IPS-15b (cell line): ENCODE measurements around the gene KCNQ5.

Source experiments
- H3K27me3 ChIP-seq: one replicate; pipeline ENCODE4 v1.6.1; 2013; ENCODE audit warnings: low read length; ENCODE audit not compliant: control insufficient read depth, insufficient read depth
- H3K36me3 ChIP-seq: one replicate; pipeline ENCODE4 v1.6.1; 2013; ENCODE audit warnings: low read length; ENCODE audit not compliant: control insufficient read depth, insufficient read depth
- H3K4me1 ChIP-seq: one replicate; pipeline ENCODE4 v1.6.1; 2013; ENCODE audit warnings: mild to moderate bottlenecking, low read length; ENCODE audit not compliant: control insufficient read depth, insufficient read depth
- H3K4me3 ChIP-seq: one replicate; pipeline ENCODE4 v1.5.1; 2013; ENCODE audit warnings: low read depth, low read length
- H3K9ac ChIP-seq: one replicate; pipeline ENCODE4 v1.6.1; 2013; ENCODE audit warnings: low read depth, mild to moderate bottlenecking, low read length
- H3K9me3 ChIP-seq: one replicate; pipeline ENCODE4 v1.6.1; 2013; ENCODE audit warnings: mild to moderate bottlenecking, low read length; ENCODE audit not compliant: control insufficient read depth, insufficient read depth

The KCNQ5 gene

DNA sequence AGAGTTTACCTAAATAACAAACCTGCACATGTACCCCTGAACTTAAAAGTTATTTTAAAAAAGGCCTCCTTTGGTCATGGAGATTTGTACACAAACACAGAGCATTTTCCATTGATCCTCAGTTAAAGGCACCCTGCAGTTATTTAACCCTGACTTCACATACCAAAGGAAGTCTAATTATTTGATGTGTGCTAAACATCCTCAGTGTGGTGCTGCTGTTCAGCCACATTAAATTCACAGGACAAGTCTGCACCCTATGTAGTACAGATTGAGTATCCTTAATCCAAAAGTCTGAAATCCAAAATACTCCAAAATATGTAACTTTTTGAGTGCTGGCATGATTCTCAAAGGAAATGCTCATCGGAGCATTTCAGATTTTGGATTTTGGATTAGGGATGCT lies 21.4 kb downstream of the KCNQ5 start:
- H3K27me3 ChIP-seq, result no peaks in the 10 kb centered on the region
- no peak overlapping the region for H3K4me3 ChIP-seq
- no peaks in the 10 kb centered on the region for H3K9me3 ChIP-seq
- H3K36me3 ChIP-seq, result no peaks in the 10 kb centered on the region
- H3K4me1 ChIP-seq, result no peaks in the 10 kb centered on the region
- no peak overlapping the region for H3K9ac ChIP-seq

DNA sequence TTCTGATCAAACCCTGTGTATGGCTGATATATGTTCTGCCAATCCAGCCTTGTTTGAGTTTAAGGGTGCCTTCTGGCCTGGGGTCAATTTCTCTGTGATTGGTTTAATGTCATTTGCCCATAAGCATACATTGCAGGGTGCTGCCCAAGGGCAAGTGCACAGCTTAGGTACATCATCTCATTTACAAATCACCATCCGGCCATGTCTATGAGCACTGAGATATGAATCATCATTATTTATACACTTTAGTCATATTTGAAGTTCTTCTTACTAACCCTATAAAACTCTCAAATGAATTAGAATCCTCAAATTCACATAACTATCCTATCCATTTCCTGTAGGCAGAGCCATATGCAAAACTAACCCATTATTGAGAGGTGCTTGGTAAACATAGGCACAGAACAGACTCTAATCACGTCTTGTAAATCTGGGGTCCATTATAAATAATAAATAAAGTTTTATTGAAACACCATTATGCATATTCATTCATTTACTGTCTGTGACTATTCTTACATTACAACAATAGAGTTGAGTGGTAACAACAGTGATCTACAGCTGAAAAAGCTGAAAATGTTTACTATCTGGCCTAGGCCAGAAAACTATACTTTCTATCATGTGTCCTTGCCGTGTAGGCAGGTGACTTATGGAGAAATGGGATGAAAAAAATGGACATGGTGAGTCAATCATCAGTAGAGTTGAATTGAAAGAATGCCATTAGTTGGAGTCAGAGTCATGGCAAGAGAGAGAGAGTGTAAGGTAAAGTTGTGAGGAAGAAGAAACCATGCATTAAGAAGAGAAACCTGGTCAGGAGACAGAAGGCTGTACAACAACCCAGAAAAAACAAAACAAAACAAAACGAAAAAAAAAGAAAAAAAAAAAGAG lies 25.0 kb downstream of the KCNQ5 start:
- Histone ChIP-seq H3K4me1 (no peaks in the 10 kb centered on the region), H3K9ac (no peak overlapping the region), H3K4me3 (no peak overlapping the region), H3K27me3 (no peaks in the 10 kb centered on the region), H3K36me3 (no peaks in the 10 kb centered on the region), H3K9me3 (no peaks in the 10 kb centered on the region)

DNA sequence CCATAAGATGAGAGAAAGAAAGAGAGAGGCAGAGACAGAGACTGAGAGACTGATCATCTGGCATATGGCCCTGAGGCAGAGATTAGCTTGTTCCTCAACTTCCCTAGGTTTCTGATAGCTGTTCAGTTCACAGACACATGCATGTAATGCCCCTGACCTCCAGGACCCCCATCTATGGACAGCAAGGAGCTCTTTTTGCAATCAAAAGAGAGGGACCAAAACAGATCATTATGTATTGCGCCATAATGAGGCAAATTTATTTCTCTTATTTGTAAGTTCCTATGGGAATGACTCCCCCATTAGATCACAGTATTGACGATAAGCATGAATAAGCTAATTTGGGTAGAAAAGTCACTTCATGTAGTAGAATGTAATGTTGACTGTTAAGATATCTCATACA lies 25.6 kb downstream of the KCNQ5 start:
- Histone ChIP-seq H3K4me3 (no peak overlapping the region), H3K4me1 (peaks cover 2% of the 10 kb centered on the region), H3K9me3 (no peaks in the 10 kb centered on the region), H3K36me3 (no peaks in the 10 kb centered on the region), H3K27me3 (no peaks in the 10 kb centered on the region), H3K9ac (no peak overlapping the region)

DNA sequence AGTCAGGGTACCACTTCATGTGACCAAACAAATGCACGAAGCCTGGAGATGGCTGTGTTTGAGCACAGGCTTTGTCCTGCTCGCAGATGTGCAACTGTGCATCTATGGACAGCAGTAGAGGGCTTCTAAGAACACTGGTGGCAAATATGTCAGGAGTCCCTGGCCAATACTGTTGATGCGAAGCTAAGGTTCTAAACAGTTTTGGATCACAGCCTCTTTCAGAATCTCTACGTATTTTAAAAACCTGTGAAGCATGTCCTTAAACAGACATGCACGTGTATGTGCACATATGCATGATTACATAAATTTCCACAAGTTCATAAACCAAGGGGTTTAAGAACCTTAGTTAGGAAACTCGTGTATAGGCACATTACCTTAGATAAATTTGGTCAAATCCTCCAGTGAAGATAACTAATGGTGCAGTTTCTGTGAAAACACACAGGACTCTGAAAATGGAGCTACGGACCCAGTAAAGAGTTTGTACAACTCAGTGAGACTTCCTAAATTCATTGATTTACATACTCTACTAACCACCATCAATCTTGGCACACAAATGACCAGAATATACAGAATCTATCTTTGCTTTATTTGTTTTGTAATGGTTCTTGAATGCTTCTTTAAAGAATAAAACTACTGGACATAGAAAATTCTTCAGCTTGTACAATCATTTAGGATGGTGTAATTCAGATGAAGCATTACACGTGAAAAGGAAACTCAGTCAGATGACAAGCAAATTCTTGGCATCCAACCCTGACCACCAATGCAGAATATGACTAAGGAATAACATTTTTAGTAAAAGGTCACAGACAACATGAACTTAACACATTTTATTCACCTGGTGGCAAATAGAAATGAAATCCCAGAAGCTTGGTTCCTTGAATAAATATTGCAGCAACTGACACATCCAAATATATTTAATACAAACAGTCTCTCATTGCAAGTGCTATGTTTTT lies 27.4 kb downstream of the KCNQ5 start:
- Histone ChIP-seq H3K4me1 (peaks cover 2% of the 10 kb centered on the region), H3K4me3 (no peak overlapping the region), H3K9me3 (no peaks in the 10 kb centered on the region), H3K27me3 (no peaks in the 10 kb centered on the region), H3K9ac (no peak overlapping the region), H3K36me3 (no peaks in the 10 kb centered on the region)

DNA sequence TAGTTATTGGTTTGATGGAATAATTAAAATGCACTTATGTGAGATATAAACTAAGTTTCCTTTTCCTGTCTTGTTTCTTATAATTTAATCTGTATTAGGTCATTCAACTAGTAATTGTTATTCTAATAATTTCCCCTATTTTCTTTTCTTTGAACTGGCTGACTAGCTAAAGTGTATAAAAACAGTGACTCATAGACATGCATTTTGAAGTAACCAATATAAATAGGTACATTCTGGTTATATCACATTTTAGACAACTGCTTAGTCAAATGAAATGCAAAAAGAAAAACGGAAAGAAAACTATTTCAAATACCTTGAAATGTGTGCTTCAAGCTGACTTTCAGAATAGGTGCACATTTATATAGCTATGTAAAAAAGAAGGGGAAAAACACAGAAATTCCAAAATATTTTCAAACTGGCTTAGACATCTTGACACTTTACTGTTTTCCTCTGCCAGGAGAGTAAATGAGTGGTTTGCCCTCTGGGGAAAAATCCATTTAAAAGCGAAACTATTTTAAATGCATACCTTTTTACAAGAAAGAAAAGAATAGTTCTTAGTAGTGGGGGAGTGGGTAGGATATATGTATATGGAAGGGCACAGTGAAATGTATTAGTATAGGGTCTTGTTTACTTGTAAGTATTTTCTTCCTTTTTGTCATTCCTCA lies 28.3 kb downstream of the KCNQ5 start:
- Histone ChIP-seq H3K36me3 (no peaks in the 10 kb centered on the region), H3K9ac (no peak overlapping the region), H3K9me3 (no peaks in the 10 kb centered on the region), H3K4me1 (peaks cover 2% of the 10 kb centered on the region), H3K4me3 (no peak overlapping the region), H3K27me3 (no peaks in the 10 kb centered on the region)

DNA sequence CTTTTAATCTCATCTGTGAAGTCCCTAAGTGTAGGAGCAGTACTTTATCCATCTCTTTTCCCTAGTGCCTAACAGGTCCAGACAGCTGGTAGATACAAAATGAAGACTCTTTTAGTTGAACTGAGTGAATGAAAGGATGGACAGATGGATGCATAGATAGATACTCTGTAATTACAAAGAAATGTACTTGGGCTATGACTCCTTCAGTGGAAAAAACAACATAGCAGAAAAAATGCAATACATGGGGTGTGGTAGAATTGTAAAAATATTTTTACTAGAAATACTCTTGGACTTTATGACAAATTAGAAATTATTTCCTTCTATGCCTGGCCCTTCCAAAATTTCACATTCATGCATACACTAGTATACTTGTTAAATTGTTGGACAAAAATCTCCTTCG lies 29.3 kb downstream of the KCNQ5 start:
- Histone ChIP-seq H3K27me3 (no peaks in the 10 kb centered on the region), H3K9me3 (no peaks in the 10 kb centered on the region), H3K4me1 (peaks cover 2% of the 10 kb centered on the region), H3K36me3 (no peaks in the 10 kb centered on the region), H3K4me3 (no peak overlapping the region), H3K9ac (no peak overlapping the region)

DNA sequence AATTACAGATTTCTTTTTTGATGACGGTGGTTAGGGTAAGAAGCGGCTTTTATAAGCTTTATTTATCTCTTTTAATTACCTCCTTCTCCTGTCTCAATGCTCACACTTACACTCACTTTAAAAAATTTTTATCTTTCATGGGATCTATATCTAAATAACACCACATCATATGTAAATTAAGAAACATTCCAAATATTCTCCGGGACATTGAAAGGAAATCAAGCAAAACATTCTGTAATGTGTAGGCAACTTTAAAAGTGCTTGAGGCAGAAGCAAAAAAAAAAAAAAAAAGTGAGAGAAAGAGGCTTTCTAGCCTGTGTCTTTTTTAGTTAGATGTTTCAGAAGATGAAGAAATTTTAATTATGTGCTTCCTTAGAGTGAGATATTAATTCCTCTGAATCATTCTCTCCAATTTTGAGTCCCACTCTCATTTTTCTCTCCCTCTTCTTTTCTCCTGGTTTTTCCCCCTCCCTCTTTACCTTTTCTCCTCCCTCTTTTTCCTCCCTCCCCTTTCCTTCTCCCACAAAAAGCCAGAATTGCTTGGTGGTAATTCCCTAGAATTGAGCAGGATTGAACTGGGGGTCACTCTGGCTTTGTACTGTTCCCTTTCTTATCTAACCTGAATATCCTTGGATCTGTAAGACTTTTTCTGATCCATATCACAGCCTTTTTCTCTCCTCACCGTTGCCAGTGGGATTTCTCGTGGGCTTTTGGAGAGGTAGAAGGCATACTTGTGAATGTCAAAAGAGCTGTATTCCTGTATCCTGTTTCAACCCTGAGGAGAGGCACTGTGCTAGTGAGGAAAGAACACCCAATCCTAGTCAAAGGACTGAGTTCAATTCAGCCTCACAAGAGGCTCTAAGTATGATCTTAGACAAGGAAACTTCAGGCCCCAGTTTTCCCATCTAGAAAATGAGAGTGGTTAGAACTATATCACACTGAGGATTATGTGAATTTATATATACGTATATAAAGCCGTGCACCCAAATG lies 30.4 kb downstream of the KCNQ5 start:
- no peaks in the 10 kb centered on the region for H3K27me3 ChIP-seq
- H3K36me3 ChIP-seq, result no peaks in the 10 kb centered on the region
- H3K9me3 ChIP-seq, result no peaks in the 10 kb centered on the region
- no peak overlapping the region for H3K9ac ChIP-seq
- H3K4me1 ChIP-seq, result peaks cover 2% of the 10 kb centered on the region
- no peak overlapping the region for H3K4me3 ChIP-seq

DNA sequence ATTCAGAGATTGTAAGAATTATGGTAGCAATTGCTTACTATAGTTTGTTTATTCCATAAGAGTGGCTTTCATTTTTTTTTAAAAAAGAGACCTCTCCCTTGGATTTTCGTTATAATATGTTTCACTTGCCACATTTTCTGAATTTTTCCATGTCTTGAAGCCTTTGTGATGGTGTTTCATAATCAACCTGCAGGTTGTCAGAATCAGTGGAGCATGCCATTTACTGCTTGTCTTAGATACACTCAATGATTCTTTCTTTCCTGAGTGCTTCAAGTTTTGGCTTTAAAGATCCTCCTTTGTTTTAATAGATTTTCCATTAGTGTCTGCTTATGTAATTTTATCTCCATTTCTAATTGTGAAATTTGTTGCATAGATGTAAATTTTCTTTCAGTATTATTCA lies 31.2 kb downstream of the KCNQ5 start:
- Histone ChIP-seq H3K27me3 (no peaks in the 10 kb centered on the region), H3K9me3 (no peaks in the 10 kb centered on the region), H3K9ac (no peak overlapping the region), H3K4me3 (no peak overlapping the region), H3K36me3 (no peaks in the 10 kb centered on the region), H3K4me1 (peaks cover 2% of the 10 kb centered on the region)

DNA sequence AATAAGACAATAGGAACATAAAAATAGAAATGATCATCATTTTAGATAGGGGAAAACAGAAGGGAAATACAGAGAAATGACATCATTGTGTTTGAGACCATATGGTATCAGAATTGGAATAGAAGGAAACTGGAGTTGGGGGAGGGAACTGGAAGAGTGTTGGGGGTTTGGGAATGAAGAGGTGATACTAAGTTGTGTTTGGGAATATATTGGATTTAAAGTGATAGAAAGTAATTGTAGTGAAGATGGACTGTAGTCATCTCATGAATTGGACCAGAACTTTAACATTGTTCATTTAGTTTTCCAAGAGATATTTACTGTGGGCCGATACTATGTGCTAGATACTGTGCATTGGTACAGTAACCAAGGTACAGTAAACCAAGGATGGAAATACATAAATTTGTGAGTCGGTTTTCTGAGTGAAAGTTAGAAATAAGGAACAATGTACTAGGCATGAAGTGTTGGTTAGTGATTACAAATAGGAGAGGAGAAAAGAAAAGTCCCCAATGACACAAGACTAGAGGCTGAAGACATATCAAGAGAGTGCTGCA lies 32.3 kb downstream of the KCNQ5 start:
- Histone ChIP-seq H3K4me3 (no peak overlapping the region), H3K27me3 (no peaks in the 10 kb centered on the region), H3K36me3 (no peaks in the 10 kb centered on the region), H3K9ac (no peak overlapping the region), H3K4me1 (peaks cover 2% of the 10 kb centered on the region), H3K9me3 (no peaks in the 10 kb centered on the region)

DNA sequence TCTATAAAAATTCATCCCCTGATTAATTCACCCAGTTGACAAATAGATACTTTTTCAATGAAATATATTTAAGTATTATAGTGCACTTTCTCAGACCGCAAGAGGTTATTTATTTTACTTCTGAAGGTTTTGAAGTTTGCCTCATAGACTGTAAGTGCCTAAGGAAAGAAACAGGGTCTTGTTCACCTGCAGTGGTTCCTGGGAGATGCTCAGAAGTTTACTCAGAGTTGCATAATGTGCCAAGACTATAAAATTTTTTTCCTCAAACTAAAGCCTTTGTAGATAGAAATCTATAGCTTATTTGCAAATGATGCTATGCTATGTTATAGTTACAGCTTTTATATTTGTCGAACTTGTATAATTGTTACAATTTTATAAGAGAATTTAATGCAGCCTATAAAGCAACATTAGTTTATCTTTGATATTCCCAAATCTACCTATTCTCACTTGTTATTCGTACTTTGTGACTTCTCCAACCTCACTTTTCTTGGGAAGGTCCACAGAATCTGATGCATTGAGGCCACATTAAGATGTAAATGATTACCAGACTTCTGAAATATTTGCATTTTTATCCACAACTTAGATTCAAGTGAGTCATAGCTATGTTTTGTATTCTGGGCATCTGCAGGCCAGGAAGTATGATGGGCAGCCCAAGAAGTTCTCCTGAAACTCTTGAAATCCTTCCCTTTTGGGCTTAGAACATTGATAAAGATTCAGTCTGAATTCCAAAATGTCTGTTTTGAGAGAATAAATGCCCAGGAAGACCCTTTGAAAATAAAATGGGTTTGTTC lies 35.7 kb downstream of the KCNQ5 start:
- Histone ChIP-seq H3K9ac (no peak overlapping the region), H3K4me3 (no peak overlapping the region), H3K27me3 (no peaks in the 10 kb centered on the region), H3K4me1 (no peaks in the 10 kb centered on the region), H3K9me3 (no peaks in the 10 kb centered on the region), H3K36me3 (no peaks in the 10 kb centered on the region)
